HK-2 (cell line): Measurements from ENCODE around the gene SCFD2.

Source experiments
- DNase-seq: peaks from one replicate; pipeline ENCODE4 v3.0.0-alpha.2; 2018; ENCODE audit not compliant: unreplicated experiment

The SCFD2 gene

DNA sequence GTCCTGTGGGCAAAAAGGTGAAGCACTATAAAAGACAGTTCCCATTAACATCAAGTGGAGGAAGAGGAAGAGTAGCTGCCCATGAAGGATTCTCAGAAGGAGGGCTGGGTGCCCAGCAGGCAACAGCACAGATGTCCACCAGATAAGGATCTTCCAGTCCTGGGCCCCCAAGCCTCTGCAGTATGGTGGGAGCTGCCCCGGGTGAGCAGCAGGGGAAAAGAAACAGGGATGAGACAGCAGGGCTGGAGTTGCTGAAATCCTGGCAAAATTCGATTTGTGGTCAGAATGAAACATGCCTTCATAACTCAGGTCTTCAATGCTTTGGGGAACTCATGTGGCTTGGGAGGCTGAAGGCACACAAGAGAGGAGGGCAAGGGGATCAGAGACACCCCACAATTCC is 409.2 kb downstream of the SCFD2 start:
- no peak for DNase-seq

DNA sequence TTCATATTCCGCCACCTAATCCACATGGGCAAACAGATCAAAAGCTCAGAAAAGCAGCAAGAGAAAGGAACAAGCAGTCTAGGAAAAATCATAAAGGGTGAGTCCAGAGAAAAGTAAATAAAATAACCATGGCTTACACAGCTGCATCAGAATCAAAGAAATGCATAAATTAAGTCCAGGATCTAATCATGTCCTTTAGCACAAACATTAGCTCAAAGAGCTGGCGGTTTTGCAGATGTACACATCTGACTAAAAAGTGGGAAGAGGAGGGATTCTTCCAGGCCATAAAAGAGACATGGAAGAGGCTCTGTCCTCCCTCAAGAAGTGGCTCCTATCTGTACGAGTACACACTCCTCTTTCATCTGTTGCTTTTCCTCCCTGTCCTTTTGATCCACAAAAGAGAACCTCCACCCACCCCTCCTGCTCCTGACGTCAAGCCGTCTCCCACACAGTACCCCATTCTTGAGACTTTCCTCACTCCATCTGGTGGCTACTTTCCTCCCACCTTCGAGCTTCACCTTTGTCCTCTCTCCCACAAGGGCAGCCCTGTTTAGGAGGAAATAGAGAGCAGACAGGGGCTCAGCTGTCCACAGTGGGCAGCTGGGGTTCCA is 411.2 kb downstream of the SCFD2 start:
- DNase-seq, result no peak

DNA sequence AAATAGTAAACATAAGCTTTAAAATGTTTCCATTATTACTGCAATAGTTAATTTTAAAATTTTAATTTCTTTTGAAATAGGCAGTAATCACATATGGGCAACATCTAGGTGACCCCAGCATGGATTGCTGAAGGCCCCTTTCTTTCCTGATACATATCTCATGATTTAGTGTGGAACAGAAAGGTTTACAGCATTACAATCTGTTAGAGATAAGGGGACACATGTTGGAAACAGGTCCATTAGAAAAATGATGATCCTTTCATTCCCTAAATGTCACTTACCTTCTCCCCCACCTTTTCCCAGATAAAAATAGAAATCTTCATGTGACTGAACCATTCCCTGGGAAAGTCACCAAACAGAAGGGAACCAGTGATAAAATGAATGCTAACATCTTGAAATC is 413.3 kb downstream of the SCFD2 start:
- DNase-seq, result no peak

DNA sequence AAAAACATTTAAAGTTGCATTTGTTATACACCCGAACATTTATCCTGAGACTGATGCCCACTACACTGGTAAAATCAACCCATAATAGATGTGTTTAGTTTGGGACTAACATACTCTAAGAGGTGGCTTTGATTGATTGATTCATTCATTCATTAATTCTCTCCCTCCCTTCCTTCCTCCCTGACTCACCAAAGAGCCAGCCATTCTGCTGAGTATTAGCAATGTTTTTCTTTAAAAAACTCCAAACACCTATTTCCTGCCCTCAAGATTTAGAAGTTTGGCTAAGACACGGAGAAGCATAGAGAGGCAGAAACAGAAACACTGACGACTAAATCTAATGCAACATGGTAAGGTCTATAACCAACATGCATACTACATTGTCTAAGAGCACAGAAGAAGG is 414.8 kb downstream of the SCFD2 start:
- DNase-seq, result no peak

DNA sequence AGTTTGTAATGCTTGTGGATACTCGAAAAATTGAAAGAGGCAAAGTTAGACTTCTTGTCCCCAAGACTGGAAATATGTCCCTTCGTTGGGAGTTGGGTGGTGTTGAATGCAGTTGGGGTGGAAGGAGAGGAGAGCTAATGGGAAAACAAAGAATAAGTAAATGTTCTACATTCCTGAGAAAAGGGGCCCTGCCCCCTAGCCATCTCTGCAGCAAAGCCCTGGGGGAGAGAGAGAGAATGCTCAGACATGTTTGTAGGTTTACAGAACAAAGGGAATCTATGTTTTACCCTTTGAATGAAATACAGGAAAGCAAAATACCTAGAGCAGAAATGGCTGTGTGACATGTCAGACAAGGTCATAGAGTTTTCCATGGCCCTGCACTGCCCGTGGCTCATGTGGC is 415.6 kb downstream of the SCFD2 start:
- DNase-seq, result no peak

DNA sequence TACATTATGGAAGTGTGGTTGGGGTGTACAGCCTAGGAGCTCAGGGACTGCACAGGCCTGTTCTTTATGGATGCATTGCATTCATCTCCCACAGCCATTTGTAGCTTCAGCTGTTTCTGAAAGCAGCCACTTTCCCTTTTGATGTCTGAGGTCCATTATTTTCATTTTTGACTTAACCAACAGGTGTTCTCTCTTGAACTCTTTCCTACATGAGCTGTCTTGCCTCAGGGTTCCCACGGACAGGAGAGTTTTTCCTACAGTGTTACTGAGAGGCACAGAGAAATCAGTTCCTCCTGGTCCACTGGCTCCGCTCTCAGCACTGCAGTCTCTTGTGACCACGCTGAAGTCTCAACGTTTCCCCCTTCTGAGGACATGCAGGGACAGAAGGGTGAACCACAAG is 416.5 kb downstream of the SCFD2 start:
- no peak for DNase-seq

DNA sequence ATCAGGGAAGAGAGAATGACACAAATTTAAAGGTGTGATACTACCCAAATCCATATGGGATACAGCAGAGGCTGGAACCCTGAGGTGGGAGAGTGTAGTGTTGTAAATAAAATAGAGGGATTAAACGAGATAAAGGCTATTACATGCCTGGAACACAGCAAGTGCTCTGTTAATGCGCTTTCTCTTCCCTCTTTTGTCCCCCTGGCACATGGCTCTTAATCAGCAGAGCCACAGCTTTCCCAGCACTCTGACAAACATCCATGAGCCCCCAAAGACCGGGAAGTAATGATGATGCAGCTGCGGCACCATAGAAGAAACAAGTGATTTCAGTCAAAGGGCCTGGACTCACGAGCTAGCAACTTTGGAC is 417.8 kb downstream of the SCFD2 start:
- DNase-seq, result no peak

DNA sequence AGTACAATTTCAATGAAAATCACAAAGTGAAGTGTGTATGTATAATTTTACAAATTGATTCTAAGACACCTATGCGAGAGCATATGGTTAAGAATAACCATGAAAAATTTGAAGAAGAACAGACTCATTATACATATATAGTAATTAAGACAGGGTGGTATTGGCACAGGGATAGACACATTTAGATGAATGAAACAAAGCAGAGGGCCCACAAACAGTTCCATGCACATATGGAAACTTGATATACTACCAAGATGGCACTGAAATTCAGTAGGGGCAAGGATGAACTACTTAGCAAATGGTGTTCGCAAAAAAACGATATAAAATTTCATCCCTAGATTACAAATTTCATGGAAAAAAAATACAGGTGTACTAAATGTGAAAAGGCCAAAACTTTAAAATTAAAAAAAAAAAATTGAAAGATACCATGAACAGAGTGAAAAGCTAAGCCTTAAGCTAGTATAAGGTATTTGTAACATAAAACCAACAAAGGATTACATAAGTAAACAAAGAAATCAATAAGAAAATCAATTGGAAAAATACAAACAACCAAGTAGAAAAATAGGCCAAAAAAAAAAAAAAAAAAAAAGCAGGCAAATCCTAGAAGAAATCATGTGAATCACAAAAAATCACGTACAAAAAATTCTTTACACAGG is 418.3 kb downstream of the SCFD2 start:
- DNase-seq, result no peak

DNA sequence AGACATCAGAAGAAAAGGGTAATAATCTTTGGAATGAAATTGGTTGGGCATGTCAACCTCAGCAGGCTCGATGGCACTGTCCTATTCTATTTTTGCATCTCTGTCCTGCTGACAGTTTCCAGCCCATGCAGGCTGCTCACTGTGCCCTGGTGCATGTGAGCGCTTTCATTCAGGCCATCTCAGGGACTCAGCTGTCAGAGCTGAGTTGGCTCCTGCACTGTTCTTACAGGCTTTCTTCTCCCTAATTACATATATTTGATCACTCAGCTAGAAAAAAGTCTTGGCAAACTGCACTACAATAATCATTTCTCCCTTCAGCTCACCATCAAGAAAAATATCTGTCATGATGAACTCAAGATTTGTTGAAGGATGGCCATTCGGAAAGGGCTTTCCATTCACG is 419.0 kb downstream of the SCFD2 start:
- no peak for DNase-seq

DNA sequence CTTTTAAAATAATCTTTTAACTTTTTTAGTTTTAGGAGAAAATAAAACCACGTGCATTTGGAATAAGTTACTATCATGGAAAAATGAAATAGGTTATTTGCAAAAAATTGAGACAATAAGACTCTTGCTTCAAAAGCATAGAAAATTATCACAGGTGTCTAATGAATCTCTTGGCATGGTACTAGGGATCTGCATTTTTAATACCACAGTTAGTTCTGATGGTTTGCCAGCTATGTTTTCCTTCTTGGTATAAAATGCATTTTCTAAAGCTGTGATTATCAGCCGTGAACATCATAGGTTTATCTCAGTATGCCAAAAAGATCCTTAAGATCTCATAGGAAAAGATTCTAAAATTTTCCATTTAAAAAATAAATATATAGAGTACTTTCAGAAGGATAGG is 419.9 kb downstream of the SCFD2 start:
- DNase-seq, result no peak

DNA sequence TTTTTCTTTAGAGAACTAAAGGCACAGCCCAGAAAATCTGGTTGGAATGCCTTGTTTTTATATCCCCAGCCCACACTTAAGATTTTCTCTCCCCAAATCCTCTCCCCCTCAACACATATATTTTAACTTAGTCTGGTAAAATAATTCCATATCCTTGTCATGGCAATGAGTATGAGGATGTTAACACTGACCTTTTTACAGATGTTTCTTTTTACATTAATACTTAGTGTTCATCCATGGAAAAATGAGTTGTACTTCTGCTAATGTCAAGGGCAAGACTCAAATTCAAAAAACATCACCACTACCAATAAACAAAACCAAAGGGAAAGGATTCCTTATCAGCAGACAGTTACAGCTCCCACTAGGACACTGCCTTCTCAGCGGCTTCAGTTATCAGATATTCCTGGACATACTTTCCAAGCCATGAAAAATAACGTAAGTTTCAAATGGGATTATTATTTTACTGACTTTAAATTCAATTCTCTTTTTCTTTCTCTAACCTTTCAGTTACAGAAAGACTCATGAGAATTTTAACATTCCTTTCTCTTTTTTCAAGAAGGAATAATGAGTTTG is 420.4 kb downstream of the SCFD2 start:
- no peak for DNase-seq

DNA sequence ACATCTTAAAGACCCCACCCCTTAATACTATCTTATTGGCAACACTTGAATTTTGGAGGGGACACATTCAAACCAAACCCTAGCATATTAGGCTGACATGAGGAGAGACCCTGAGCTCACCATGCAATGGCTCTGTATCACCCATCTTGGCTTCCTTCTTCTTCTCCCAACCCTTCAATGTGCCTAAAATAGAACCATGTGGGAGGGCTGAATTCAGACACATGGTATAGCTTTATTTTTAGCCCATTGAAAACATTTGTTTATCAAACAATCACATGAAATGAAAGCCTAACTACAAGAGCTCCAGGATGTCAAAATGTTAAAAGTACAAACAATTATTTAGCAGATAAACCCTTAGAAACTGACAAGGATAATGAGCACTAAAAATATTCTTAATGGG is 422.2 kb downstream of the SCFD2 start:
- DNase-seq, result no peak

DNA sequence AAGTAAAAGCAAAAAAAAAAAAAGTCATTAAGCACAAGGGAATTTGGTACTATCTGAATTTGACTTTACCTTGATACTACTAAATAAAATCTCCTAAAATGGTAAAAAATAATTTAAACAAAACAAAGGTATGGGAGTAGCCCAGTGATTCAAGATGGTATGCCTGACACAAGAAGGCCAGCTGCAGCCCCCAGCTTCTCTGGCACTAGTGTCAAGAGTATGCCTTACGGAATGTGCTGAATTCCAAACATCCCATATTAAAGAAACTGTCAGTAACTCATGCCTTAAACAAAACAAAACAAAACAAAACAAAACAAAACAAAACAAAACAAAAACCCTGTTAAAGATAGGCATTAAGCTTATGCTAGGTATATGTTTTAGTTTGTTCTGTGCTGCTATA is 422.9 kb downstream of the SCFD2 start:
- no peak for DNase-seq

DNA sequence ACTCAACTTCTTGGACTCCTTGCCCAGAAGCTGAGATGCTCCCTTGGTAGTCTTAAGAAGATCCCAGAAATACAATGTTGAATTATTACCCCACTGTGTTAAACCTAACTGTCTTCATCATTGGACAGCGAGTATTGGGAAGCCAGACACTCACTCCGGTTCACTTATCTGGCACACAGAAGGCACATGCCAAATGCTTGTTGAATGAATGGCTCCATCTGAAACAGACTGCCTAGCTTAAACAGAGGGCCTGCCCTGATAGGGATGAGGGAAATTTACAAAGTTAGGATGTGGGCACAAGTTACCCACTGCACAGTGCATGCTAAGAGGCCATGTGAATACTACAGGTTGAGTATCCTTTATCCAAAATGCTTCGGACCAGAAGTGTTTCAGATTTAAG is 424.4 kb downstream of the SCFD2 start:
- DNase-seq, result no peak

DNA sequence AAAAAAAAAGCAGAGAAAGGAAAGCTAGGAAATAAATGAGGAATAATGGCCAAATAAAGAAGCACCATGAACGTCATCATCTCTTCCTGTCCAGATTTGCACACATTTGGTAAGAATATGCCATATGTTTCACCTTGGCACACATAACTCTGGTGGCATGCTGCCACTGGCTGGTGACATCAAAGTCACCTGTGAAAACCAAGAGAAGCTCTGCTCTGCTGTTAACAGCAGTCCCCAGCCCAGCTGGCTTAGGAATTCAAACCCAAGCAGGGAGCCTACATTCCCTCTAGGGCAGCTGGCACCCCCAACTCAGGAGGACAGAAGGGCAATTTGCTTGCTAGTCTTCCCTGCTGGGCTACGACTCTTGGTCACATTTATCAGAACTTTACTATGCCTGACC is 426.1 kb downstream of the SCFD2 start:
- no peak for DNase-seq

DNA sequence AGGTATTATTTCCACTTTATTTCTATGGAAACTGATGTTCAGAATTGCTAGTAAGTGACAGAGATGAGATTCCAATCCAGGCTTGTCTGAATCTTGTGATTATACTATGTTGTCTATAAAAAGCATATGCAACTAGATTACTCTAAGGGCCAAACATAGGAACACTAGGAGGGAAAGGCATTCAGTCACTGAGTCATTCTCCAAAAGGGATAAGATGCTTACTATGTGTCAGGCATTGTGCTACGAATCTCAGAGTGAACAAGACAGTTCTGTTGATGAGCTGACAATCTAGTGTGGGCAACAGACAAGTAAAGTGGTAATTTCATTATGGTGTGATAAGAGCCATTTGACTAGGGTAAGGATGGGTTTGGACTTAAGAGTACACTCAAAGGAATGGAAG is 426.5 kb downstream of the SCFD2 start:
- DNase-seq, result no peak

DNA sequence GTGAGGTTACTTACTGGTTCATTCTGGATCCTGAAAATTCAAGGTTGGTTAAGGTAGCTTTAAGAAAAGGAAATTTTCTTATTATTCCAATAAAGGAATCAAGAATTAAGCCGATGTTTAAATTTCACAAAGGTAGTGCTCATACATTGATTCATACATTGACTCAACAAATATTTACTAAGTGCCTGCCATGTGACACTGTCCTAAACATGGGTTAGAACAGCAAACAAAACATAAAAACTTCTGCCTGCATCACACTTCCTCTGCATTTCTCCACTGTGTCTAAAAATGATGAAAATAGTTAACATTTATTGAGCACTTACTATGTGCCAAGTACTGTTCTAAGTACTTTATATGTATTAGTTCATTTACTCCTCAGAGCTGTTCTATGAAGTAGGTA is 428.0 kb downstream of the SCFD2 start:
- DNase-seq, result no peak

DNA sequence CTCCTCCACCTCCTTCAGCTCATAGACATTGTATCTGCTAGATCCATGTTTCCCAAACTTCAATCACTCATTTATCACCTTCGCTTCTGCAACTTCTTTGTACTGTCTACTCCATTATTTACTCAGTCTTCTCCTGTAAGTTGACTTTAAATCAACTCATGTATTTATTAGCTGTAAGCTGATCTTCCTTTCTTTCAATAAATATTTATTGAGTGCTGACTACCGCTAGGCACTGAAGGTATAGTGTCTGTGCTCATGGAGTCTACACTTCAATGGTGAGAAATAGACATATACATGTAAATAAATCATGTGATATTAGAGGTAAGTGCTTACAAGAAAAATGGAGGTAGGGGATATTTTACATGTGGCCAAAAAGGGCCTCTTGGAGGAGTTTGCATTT is 429.1 kb downstream of the SCFD2 start:
- DNase-seq, result no peak

DNA sequence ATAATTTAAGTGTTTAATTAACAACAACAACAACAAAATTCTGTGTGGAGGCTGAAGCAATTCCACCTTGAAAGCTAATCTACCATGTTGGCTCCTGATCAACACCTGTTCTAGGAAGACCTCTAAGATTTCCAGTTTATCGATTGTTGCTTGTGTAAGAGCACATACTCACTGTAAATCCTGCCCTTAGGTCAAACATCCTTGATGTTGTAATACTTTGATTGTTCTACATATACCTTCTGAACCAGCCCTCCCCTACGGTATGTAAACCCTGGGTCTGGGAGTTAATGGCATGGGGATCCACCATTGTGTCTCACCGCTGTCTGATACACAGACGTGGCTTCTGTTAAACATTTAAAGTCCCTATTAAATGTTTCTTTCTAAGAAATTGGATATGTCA is 430.5 kb downstream of the SCFD2 start:
- DNase-seq, result no peak

DNA sequence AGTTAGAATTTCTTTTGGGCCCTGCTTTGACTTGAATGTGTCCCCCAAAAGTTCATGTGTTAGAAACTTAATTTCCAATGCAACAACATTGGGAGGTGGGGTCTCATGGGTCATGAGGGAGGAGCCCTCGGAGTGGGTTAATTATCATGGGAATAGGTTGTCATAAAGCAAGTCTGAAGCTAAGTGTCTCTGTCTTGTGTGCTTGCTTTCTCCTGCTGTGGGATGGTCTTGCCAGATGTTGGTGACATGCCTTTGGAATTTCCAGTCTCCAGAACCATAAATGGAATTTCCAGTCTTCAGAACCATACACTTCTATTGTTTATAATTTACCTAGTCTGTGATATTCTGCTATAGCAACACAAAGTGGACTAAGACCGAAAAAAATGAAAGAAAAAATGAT is 432.1 kb downstream of the SCFD2 start:
- no peak for DNase-seq

DNA sequence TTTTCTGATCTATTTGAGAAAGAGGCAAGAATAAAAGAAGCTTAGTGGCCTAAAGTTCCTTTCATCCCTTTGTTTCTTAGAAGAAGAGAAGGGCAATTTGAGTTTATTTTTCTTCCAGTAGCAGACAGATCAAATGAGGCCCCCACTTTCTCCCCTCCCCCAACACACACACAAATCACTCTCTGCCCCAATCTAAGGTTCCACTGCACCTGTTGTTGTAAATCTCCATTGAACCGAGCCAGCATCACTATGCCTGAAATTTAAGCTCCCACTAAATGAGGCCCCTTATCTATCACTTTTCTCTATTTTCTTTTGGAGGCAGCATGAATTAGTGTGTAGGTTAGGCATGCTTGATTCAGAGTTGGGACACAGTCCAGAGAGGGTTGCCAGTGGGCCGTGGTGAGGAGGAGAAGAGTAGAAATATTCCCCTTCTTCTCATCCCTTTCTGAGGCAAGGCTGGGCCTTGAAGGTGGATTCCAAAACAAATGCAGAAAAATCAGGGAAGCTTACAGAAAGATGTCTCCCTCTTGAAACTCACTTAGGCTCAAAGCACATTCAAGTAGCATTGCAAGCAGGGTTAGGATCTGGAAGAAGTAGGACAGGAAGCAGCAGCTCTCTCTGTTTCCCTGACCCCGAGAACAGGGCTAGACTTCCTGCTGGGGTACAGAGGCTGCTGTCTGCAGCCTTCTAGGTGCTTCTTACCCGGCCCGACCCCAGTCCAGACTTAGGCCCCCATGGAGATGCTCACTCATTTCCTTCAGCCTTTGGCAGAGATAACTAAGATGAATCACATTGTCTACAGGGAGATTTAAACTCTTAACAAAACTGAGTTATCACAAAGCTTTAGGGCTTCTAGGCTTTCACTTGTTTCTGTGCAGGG is 433.0 kb downstream of the SCFD2 start:
- DNase-seq, result no peak

DNA sequence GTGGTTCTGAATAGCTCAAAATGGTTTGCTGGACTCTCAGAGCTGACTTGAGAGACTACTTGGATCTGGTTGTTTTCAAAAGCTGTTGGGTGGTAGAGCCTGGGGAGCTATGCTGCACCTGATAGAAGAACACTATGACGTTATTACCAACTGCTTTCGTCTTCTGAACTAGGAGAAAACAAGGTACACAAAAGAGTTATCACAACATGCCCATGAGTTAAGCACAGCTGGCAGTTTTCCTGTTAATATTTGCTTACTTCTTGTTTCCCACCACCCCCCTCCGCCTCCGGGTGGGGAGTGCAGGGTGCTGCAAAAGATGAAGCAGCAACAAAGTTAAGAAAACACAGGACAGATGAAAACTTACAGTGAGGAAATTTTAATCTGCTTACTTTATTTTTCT is 434.6 kb downstream of the SCFD2 start:
- no peak for DNase-seq
